Vagina (tissue), 2 donors: ENCODE measurements around the gene COLQ.

Experiments used
- POLR2A ChIP-seq, 2 donors: fragments of 450-650 bp; IDR thresholded peaks; one replicate each; pipeline ENCODE4 v1.6.1; 2017; ENCODE audit warnings: antibody characterized with exemption in 2 of 2, mild to moderate bottlenecking in 2 of 2, moderate library complexity in 2 of 2
- POLR2AphosphoS5 ChIP-seq, 2 donors: sonication (generic); formaldehyde crosslinking; IDR thresholded peaks; one replicate each; pipeline ENCODE4 v1.9.0; 2017; ENCODE audit warnings: antibody characterized with exemption in 2 of 2, mild to moderate bottlenecking in 2 of 2, low read depth in 1 of 2; ENCODE audit not compliant: insufficient read depth in 1 of 2

GRCh38 chr3:15443826-15444524 lies 77.5 kb downstream of the COLQ start:
- TF ChIP-seq POLR2AphosphoS5 (IDR thresholded peaks at IDR 0.05; ENCODE audit: insufficient read depth in 1 of 2, low read depth in 1 of 2) (no peak), POLR2A (IDR thresholded peaks at IDR 0.05) (no peak)
